A673 (cell line): ENCODE measurements around the gene DOK4. TPM values are rescaled to one million over a fixed set of nuclear protein-coding genes. Genes with fewer than 3 reads are reported as not detected.

Source experiments
- BruUV-seq: library from RNA; stranded (reverse); fragments of 400-500 nt; replicated peaks from 2 replicates; lab custom pipeline; 2021; lab: Mats Ljungman, UMichigan
- CTCF ChIA-PET: fragments of 300-600 bp; sonication (Branson Sonifier 250); formaldehyde crosslinking; loops from one replicate; lab custom pipeline; 2022; ENCODE audit warnings: antibody characterized with exemption; lab: Charles Lee
- POLR2A ChIA-PET: fragments of 300-600 bp; sonication (Branson Sonifier 250); formaldehyde crosslinking; loops from one replicate; lab custom pipeline; 2022; ENCODE audit warnings: antibody characterized with exemption; ENCODE audit not compliant: low non-redundant PET; lab: Charles Lee
- DNase-seq: peaks from one replicate; pipeline ENCODE4 v3.0.0-alpha.2; 2015; ENCODE audit warnings: low spot score
- H3K27ac ChIP-seq: fragments of 200-600 bp; sonication (generic); 2 replicates; pipeline ENCODE4 v1.5.1; 2016; ENCODE audit warnings: mixed run types, low read depth, mild to moderate bottlenecking, mixed read lengths, antibody characterized with exemption, low read length; ENCODE audit not compliant: poor library complexity, severe bottlenecking
- H3K27me3 ChIP-seq: fragments of 200-600 bp; sonication (generic); replicated peaks from 2 replicates; pipeline ENCODE4 v1.6.1; 2017; ENCODE audit warnings: mixed run types, low read depth, mild to moderate bottlenecking, mixed read lengths, antibody characterized with exemption, low read length; ENCODE audit not compliant: insufficient read depth, poor library complexity
- H3K36me3 ChIP-seq: fragments of 200-600 bp; sonication (generic); 2 replicates; pipeline ENCODE4 v1.6.1; 2016; ENCODE audit warnings: mixed run types, mild to moderate bottlenecking, mixed read lengths, antibody characterized with exemption, low read length; ENCODE audit not compliant: insufficient read depth, poor library complexity, severe bottlenecking
- H3K4me1 ChIP-seq: fragments of 200-600 bp; sonication (generic); 2 replicates; pipeline ENCODE4 v1.6.1; 2017; ENCODE audit warnings: mixed run types, mild to moderate bottlenecking, mixed read lengths, antibody characterized with exemption, low read length; ENCODE audit not compliant: insufficient read depth, poor library complexity, severe bottlenecking
- H3K4me3 ChIP-seq: fragments of 200-600 bp; sonication (generic); 2 replicates; pipeline ENCODE4 v1.5.1; 2016; ENCODE audit warnings: low read depth, mixed run types, mild to moderate bottlenecking, mixed read lengths, low read length; ENCODE audit not compliant: poor library complexity, severe bottlenecking
- H3K9me3 ChIP-seq: fragments of 200-600 bp; sonication (generic); 2 replicates; pipeline ENCODE4 v1.6.1; 2016; ENCODE audit warnings: mixed run types, low read depth, mild to moderate bottlenecking, mixed read lengths, antibody characterized with exemption, low read length; ENCODE audit not compliant: poor library complexity, severe bottlenecking
- EZH2 ChIP-seq: fragments of 200-600 bp; sonication (generic); IDR thresholded peaks from 2 replicates; pipeline ENCODE4 v1.6.1; 2017; ENCODE audit warnings: borderline replicate concordance, low read depth, mild to moderate bottlenecking, mixed read lengths, antibody characterized with exemption, low read length; ENCODE audit not compliant: poor library complexity, severe bottlenecking
- intact Hi-C: fragments of 100-400 bp; cut with micrococcal nuclease; formaldehyde crosslinking; loops from one replicate; pipeline ENCODE4 v1.10.0; 2022; ENCODE audit not compliant: unreplicated experiment
- total RNA-seq: library from RNA; stranded (reverse); gene quantifications from 2 replicates; pipeline ENCODE4 v1.2.3, GENCODE V29; 2021
- TF ChIP-seq, protein P1 (sequence below): fragments of 300-800, 200-600 bp; sonication (generic); conservative IDR thresholded peaks from 2 replicates; pipeline ENCODE4 v1.5.1; 2017; ENCODE audit warnings: low read depth, mild to moderate bottlenecking, antibody characterized with exemption, low read length, moderate library complexity, mixed read lengths

Gene DOK4
- total RNA-seq, 1 experiment from 2014 or later: 14.3 TPM

DNA sequence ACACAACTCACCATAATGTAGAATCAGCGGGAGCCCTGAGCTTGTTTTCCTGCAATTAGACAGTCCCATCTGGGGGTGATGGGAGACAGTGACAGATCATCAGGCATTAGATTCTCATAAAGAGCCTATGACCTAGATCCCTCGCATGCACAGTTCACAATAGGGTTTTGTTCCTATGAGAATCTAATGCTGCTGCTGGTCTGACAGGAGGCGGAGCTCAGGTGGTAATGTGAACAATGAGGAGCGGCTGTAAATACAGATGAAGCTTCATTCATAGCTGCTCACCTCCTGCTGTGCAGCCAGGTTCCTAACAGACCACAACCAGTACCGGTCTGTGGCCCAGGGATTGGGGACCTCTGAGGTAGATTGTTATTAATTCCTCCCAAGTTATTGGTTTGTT lies 2.9 kb upstream of the DOK4 start:
- ChIA-PET POLR2A (no interaction called here), CTCF (no interaction called here)
- Histone ChIP-seq H3K27me3 (no peaks in the 10 kb centered on the region), H3K4me3 (no peak overlapping the region), H3K4me1 (peaks cover 5% of the 10 kb centered on the region), H3K27ac (no peak overlapping the region), H3K9me3 (no peaks in the 10 kb centered on the region), H3K36me3 (no peaks in the 10 kb centered on the region)
- TF ChIP-seq EZH2: no peak
- TF ChIP-seq, protein P1, sequence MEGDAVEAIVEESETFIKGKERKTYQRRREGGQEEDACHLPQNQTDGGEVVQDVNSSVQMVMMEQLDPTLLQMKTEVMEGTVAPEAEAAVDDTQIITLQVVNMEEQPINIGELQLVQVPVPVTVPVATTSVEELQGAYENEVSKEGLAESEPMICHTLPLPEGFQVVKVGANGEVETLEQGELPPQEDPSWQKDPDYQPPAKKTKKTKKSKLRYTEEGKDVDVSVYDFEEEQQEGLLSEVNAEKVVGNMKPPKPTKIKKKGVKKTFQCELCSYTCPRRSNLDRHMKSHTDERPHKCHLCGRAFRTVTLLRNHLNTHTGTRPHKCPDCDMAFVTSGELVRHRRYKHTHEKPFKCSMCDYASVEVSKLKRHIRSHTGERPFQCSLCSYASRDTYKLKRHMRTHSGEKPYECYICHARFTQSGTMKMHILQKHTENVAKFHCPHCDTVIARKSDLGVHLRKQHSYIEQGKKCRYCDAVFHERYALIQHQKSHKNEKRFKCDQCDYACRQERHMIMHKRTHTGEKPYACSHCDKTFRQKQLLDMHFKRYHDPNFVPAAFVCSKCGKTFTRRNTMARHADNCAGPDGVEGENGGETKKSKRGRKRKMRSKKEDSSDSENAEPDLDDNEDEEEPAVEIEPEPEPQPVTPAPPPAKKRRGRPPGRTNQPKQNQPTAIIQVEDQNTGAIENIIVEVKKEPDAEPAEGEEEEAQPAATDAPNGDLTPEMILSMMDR: no peak
- intact Hi-C loops: no loop called here
- no peak for DNase-seq
- BruUV-seq: no TSS peak

DNA sequence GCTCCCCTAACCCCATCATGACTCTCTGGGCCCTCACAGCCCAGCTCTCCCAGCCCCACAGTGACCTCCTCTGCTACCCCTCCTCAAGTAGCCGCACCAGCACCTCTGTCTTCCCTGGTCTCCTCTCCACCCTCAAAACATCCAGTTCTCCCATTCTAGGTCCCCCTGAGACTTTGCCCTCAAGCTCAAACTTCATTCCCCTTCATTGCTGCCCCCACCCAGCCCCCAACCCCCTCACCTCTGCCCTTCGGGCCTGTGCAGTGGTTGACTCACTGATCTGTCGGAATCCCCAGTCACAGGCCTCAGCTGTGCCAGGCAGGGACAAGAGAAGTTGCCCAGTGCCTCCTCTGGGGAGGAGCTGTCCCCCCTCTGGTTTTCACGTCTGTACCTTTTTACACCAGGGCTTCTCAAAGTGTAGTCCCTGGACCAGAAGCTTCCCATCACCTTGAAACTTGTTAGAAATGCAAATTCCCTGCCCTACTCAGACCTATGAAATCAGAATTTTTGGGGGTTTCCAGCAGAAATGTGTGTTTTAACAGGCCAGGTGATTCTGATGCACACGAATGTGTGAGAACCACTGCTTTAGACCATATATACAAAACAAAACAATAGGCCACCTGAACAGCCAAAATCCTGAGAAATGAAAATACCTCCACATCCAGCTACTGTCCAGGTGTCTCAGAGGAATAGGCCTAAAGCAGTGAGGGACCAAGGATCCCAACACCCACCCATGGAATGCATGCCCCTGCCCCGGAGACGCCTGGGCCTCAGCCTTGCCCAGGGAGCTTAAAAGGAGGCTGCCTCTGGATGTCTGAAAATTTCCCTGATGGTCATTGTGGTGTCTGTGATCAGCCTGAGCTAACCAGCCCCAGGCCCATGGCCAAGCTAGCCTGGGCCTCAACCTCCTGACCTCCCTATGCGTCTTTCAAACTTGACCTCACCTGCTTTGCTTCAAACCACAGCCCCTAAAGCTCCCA lies 853 bp upstream of the DOK4 start:
- POLR2A ChIA-PET: no interaction called here

DNA sequence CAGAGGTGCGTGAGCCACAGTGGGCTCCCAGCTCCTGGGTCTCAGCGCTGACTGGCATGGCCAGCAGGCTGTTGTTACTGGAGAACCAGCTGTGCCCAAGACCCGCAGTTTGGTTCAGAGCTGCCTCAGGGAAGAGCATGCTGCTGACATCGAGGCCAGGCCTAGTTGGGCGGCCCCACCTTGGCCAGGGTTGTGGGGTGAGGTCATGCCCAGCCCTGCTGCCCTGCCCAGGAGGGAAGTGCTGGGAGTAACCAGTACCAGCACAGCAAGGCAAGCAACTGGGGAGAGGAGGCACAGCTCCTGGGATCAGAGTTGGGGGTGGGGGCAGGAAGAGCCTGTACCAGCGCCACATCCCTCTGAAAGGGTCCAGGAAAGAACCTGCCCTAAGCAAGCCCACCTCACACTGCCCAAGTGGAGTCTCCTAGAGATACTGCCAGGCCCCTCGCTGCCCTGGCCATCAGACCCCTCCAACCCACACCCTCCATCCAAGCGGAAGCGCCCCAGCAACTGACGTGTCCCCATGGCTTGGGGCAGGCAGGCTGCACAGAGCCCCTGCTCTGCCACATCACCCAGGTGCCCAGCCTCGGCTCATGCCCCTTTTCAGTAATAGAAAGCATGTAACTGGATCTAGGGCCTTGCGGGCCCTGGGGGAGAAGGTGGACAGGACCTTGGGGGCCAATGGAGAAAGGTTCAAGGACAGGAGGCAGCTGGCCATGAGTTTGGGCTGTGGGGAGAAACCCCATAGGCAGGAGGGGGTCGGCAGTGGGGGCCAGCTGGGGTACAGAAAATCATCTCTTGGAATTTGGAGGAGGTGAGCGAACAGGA lies 990 bp downstream of the DOK4 start:
- ChIA-PET CTCF (no interaction called here), POLR2A (no interaction called here)
- BruUV-seq: no TSS peak
- H3K4me1 ChIP-seq: peaks cover 1% of the 10 kb centered on the region
- peak overlapping the region; percentile 65 for H3K27ac ChIP-seq
- no peak for DNase-seq
- intact Hi-C loops: no loop called here
- no peaks in the 10 kb centered on the region for H3K36me3 ChIP-seq
- H3K9me3 ChIP-seq: no peaks in the 10 kb centered on the region
- peak overlapping the region; percentile 71 for H3K4me3 ChIP-seq
- H3K27me3 ChIP-seq: no peaks in the 10 kb centered on the region
- no peak for TF ChIP-seq EZH2
- TF ChIP-seq, protein P1: no peak

More for the DNA sequence above, 853 bp upstream of the DOK4 start:
- CTCF ChIA-PET: interaction anchor here (0.5 to 0.7 kb wide), 2 partner anchors 73 to 513 kb away, joined by 3 to 14 read pairs; no protein-coding TSS in a partner anchor
- Histone ChIP-seq H3K9me3 (no peaks in the 10 kb centered on the region), H3K27me3 (no peaks in the 10 kb centered on the region), H3K36me3 (no peaks in the 10 kb centered on the region), H3K4me1 (no peaks in the 10 kb centered on the region), H3K4me3 (peak overlapping the region; percentile 71), H3K27ac (no peak overlapping the region)
- DNase-seq: no peak
- intact Hi-C loops: no loop called here
- no TSS peak for BruUV-seq
- TF ChIP-seq, protein P1: no peak
- TF ChIP-seq EZH2: no peak
